NOMO-1 (cell line): ENCODE data around the gene AP2A1.
"Not testable (repeated sequence)": the region's sequence is repeated elsewhere in the genome, so short reads cannot be mapped to it uniquely, and the experiment has no call there.

Experiments
- DNase-seq, 2 experiments: peaks; one replicate each; lab custom pipeline; 2025; ENCODE audit not compliant: unreplicated experiment in 2 of 2; lab: John Stamatoyannopoulos, UW

AP2A1 gene

DNA sequence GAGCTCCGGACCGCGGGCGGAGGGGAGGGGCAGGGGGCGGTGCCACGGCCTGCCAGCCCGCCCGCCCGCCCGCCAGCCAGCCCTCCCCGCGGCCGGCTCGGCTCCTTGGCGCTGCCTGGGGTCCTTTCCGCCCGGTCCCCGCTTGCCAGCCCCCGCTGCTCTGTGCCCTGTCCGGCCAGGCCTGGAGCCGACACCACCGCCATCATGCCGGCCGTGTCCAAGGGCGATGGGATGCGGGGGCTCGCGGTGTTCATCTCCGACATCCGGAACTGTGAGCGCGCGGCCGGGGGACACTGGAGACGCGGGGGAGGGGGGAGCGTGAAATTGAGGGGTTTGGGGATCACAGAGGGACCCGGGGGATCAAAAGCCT, at the start of gene AP2A1:
TSS of gene AP2A1 (plus strand) at position 72 of the 370 bp plus-strand sequence. CDS start at position 205, 133 bp downstream.
- no peak for DNase-seq

DNA sequence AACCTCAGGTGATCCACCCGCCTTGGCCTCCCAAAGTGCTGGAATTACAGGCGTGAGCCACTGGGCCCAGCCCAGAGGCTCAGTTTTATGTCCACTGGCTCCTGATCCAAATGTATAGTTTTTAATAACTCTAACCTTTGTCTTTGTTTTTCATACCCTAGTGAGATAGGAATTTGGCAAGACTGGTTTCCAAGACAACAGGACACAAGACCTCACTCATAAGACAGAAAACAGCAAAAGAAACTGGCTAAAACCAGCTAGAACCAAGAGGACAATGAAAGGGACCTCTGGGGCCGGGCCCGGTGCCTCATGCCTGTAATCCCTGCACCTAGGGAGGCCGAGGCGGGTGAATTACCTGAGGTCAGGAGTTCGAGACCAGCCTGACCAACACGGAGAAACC, 48.3 kb upstream of the AP2A1 start:
- no peak for DNase-seq

DNA sequence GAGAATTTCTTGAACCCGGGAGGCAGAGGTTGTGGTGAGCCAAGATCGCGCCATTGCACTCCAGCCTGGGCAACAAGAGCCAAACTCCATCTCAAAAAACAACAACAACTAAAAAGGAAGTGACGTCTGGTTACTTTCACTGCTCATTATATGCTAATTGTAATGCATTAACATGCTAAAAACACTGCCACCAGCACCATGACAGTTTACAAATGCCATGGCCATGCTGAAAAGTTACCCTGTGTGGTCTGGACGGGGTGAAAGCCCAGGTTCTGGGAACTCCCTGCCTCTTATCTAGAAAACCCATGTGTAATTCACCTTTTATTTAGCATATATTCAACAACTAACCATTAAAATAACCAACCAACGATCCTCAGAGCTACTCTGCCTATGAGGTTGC, 47.8 kb upstream of the AP2A1 start:
- DNase-seq = no peak

DNA sequence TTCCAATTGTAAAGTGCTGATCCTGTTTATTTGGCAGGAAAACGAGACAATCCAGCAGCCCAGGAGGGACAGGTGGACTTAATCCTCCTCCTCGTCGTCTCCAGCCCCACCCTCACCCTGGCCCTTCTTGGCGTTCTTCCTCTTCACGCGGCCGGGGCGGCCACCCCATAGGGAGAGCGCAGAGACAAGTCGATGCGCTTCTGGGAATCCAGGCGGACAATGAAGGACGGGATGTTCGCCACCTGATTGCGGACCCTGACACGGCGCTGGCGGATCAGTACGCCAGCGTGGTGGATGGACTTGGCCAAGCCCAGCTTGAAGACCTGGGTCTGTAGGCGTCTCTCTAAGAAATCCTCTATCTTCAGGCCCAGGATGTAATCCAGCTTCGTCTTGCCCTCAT, 47.4 kb upstream of the AP2A1 start:
- DNase-seq = not testable (repeated sequence)

DNA sequence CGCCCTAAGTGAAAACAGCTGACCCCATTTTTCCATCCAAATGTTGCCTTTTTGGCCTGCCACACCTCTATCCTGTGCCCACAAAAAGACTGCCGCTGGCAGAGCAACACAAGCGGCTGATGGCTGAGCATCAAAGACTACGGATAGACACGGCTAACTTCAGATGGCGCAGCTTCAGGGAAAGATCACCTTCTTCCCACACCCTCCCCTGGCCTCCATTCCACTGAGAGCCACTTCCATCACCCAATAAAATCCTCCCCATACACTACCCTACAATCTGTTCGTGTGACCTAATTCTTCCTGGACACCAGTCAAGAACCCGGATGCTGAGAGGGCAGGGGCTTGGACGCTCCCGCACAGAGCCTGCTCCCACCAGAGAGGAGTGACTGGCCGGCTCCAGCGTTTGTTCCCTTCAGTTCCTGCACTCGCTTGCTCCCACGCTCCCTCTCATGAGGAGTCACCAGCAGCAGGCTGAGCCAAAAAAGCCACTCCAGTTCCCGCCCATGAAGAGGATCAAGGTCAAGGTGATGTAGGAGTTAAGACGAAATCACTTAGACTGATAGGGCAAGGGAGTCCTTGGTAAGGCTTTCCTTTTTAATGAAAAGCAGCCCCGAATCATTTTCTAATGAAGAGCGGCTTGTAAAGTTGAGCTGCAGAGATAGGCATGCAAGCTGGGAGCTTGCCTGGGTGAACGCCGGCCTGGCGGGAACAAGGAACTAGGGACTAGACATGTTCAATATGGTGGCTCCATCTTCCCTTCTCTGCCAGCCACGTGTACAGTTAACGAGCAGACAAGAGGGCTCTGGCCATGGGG, 39.4 kb upstream of the AP2A1 start:
- no peak for DNase-seq

DNA sequence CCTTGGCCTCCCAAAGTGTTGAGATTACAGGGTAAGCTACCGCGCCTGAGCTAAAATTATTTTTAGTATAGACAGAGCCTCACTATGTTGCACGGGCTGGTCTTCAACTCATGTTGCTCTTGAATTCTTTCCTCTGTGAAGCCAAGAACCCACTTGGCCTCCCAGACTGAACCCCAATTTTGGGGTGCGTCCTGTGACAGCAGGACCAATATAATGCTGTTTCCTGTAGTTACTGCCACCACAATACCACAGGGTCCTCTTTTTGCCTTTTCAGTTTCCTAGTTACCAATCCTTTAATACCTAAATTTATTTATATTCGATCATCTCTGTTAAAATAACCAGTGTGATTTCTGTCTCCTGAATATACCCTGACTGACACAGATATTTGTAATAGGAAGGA, 36.6 kb upstream of the AP2A1 start:
- DNase-seq = no peak

DNA sequence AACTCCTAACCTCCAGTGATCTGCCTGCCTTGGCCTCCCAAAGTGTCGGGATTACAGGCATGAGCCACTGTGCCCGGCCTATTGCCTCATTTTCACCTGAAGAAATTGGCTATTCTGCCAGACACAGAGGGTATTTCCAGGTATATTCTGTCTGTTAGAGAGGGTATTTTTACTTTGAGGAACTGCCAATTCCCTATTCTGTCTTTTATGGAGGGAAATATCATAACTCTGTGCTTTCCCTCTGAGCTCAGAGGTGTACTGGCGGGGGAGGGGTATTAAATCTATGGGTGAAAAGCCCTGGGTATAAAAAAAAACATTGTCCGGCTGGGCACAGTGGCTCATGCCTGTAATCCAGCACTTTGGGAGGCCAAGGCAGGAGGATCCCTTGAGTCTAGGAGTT, 28.5 kb upstream of the AP2A1 start:
- no peak for DNase-seq

DNA sequence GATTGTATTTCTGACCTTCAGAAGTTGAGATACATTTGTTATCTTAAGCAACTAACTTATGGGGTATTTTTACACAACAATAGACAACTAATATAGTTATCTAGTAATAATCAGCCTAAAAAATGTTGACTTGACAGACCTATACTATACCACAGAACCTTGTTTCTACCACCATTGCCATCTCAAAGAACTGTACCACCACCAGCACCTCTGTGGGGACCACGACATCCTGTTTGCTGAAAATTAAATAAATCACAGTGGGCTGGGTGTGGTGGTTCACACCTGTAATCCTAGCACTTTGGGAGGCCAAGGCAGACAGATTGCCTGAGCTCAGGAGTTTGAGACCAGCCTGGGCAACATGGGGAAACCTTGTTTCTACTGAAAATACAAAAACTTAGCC, 27.7 kb upstream of the AP2A1 start:
- DNase-seq = no peak

DNA sequence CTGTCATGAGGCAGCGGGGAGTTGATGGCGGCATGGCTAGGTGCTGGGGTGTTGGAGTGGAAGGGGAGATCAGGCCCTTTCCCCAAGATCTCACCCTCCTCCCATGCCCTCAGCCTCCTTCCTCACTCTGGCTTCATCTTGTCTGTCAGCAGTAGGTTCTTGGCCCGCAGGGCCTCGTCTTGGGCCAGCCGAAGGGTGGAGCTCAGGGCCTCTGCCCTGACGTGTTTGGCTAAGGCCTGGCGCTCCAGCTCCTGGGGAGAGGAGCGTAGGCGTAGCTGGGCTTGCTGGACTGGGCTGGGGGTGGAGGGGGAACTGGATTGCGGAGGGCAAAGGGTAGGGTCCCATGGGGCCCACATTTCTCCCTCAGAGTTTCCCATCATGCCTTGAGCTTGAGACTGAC, 26.9 kb upstream of the AP2A1 start:
- DNase-seq = no peak

DNA sequence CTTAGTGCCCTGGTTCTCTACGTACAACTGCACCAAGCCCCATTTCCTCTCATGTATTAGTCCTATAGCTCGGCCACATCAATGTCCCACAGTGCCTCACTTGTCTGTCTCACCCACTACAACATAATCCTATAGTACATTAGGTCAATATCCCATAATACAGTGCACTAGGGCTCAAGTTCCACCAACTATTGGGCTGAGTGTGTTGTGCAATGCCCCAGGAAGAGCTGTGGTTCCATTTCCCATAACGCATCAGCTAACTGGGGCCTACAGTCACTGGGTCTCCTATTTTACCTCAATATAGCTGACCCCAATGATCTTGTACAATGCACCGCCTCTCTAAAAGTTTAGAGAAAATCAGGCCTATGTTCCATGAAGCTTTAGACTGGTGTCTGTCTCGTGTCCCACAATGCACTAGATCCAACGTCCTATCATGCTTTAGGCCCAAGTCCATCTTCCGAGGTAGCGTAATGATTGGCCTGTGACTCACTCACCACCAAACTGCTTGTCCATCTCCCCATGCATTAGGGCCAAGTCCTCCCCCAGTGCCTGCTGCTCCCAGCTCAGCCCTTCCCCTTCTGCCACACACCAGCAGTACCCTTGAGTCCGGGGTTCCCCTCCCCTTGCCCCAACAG, 25.5 kb upstream of the AP2A1 start:
- DNase-seq = no peak

DNA sequence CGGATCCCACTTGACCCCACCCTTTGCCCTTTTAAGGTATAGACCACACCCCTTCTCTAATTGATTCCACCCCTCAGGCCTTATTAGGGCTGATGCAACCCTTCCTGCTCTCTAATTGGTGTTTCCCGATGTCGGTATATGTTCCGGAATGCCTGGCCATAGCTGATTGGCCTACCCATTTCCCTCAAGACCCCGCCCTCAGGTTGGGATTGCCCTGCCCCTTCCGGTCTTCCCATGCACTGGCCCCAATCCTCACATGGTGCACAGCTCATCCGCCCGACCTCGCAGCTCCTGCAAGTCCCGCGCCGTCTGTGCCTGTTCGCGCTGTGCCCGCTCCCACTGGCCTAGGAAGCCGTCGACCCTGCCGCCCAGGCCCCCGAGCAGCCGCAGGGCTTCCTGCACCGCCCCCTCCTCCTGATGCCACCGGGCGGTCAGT, 21.8 kb upstream of the AP2A1 start:
- DNase-seq = no peak

DNA sequence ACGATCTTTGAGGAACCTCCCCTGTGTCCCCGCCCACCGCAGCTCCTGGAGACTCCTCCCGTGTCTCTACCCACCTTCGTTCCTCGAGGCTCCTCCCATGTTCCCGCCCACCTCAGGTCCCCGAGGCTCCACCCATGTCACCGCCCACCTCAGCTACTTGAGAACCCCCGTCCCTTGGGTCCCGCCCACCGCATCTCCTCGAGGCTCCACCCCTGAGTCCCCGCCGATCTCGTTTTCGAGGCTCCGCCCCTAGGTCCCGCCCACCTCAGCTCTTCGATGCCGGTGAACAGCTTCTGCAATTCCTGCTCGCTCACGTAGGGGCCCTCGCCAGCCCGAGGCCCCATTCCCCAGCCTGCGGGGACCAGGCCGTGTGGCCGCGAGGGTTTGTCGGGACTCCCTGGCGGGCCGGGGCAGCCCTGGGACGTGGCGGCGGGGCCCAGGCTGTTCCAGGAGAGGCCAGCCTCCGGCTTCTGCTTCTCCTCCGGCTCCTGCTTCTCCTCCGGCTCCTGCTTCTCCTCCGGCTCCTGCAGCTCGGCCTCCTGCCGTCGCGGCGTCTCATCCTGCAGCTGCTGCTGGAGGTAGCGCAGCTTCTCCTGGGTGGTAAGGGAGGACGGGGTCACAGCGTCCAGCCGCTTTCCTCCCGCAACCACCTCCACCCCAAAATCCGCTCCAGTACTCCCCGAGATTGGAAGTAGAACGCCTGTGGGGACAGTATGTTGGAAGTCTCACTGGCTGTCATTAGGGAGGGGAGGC, 20.4 kb upstream of the AP2A1 start:
- no peak for DNase-seq

DNA sequence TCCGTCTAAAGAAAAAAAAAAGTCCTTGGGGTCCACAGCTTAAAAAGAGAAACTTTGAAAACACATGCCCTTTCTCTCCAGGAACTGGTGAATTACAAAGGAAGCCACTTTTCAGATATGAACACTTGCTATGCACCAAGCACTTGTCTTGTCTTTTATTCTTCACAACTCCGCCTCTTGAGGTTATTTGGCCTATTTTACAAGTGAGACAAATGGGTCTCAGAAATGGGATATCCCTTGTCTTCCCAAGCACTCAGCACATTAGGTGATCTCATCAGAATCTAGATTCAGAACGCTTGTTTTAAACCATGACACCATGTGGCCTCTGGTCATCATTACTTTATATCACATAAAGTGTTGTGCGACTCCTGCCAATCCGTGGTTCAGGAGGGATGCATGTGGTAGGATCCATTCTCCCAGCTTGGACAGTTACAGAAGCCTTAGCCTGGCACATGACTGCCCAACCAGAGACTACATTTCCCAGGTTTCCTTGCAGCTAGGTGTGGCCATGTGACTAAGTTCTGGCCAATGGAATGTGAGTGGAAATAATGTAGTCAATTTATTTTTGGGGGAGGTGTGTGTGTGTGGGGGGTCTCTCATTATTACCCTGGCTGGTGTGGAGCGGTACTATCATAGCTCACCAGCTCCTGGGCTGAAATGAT, 17.6 kb upstream of the AP2A1 start:
- no peak for DNase-seq

DNA sequence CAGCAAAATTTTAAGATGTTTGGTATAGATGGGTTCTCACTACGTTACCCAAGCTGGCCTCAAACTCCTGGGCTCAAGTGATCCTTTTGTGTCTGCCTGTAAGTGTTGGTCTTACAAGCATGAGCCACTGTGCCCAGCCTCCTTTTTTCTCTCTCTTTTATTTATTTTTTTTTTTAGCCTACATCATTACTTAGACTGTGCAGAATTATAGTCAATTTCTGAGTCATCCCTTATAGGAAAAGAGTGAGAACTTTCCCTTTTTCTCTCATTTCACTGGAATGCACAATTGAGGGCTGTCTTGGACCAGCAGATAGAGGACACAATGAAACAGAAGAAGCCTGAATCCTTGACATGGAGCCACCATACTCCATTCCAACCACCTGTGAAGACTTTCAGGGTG, 17.0 kb upstream of the AP2A1 start:
- DNase-seq = no peak

DNA sequence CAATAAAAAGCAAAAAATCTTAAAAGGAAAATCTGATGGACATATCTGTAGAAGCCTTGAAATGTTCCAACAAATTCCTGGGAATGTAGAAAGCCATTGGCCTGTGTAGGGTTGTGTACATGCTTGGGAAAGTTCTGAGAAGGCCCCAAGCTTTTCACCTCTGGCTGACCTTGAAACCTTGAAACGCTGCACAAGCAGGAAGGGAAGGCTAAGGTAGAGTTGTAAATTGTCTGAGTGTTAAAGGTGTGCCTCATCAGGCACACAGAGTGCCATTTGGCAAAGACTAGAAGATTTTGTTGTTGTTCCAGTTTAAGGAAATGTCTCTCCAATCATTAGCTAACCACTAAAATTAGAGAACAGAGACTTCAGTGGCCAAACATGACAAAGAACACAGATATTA, 14.1 kb upstream of the AP2A1 start:
- DNase-seq = no peak

DNA sequence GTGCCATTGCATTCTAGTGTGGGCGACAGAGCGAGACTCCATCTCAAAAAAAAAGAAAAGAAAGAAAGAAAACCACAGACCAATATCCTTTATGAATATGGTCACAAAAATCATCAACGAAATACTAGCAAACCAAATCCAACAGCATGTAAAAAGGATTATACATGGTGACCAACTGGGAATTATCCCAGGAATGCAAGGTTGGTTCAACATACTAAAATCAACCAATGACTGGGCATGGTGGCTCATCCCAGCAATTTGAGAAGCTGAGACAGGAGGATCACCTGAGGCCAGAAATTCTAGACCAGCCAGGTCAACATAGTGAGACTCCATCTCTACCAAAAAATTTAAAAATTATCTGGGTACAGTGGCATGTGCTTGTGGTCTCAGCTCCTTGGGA, 10.8 kb upstream of the AP2A1 start:
- no peak for DNase-seq

DNA sequence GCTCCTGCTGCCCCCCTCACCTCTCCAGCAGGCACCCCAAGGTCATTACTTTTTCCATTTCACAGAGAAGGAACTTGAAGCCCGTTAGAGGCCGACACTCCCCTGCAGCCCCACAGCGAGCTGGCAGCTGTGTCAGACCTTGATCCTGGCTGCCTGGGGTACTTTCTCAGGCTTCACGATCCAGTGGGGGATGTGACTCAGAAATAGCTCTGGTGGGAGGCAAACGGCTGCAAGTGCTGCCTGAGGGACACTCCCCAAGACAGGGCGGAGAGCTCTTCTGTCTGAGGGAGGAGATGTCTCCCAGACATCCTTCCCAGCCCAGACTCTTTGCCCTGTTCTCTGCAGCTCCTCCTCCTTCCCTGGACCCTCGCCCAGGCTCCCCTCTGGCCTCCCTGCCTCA, 8.5 kb upstream of the AP2A1 start:
- DNase-seq = no peak

DNA sequence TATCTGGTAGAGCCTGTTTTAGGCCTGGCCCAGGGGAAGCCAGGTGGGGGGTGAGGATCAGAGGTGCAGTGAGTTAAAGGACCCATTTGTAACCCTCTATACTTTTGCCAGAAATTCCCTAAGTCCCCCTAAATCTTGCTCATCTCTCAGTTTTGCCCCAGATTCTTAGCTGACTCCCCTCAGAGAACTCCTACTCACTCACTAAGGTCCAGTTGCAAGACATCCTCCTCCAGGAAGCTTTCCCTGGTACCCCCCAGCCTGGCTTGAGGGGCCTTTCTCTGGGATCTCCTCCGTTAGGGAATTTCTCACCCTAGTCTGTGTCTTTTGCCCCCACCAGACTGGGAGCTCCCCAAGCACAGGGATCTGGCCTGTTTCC, 5.6 kb upstream of the AP2A1 start:
- DNase-seq = no peak

DNA sequence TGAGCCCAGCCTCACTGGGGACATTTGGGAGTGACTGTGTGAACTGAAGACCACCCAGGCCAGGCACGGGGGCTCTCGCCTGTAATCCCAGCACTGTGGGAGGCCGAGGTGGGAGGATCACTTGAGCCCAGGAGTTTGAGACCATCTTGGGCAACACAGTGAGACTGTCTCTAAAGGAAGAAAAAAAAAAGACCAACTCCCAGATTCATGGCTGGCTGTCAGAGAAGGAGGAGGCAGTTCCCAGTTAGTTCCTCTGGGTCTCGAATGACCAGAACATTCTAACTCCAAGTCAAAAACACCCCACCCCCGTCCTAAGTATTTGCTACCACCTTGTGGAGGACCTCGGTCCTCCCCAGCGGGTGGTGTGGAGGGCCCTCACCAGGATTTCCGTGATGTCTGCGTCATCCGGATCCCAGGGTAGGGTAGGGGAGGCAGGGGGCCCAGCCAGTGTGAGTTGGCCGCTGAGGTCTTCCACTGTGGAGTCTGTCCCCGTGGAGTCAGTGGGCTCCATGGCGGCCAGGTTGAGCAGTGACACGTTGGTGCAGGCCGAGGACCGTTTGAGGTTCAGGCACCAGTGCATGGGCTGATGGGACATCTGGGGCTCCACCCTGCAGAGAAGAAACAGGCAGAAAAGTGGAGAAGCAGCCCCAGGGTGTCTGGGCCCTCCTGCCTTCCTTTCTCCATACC, 5.0 kb upstream of the AP2A1 start:
- DNase-seq = peak; percentile 74

DNA sequence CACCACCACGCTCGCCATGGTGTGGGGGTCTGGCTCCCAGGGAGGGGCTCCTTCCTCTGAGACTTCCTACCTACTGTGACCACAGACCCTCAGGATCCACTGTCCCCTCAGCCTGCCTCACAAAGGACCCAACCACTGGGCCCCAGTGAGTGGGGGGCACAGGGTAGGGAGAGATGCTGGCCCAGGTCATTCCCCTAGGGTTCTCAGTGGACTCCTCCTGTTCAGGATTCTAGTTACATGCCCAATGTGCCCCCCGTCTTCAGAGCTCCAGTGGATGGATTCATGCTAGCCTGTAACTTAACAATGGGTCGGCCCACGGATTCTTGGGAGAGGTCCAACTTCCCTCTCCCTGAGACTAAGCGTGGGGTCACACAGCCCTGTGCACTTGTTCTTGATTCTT, 3.6 kb upstream of the AP2A1 start, which contains the start of gene TSKS:
TSS of gene TSKS (minus strand) at position 77 of the 400 bp plus-strand sequence. CDS start at position 18, 59 bp downstream.
- DNase-seq = no peak

DNA sequence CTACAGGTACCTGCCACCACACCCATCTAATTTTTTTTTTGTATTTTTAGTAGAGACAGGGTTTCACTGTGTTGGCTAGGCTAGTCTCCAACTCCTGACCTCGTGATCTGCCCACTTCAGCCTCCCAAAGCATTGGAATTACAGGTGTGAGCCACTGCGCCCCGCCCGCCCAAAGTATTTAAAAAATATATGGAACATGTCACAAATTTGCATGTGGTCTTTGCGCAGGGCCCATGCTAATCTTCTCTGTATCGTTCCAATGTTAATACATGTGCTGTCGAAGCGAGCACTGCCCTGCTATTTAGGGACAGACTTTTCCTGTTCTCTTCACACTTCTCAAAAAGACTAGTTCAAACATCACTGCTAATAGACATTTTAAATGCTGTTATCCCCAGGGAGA, 2.5 kb upstream of the AP2A1 start:
- DNase-seq = no peak
